HG03103 (cell line): ENCODE results near the gene LILRB4.
"Not testable (repeated sequence)": the region's sequence is repeated elsewhere in the genome, so short reads cannot be mapped to it uniquely, and the experiment has no call there.

ENCODE experiments used
- ATAC-seq: cut with Tn5 transposase; IDR thresholded peaks from one replicate; pipeline ENCODE4 v1.9.1; 2021; ENCODE audit warnings: low read depth; ENCODE audit not compliant: unreplicated experiment

Gene LILRB4

DNA sequence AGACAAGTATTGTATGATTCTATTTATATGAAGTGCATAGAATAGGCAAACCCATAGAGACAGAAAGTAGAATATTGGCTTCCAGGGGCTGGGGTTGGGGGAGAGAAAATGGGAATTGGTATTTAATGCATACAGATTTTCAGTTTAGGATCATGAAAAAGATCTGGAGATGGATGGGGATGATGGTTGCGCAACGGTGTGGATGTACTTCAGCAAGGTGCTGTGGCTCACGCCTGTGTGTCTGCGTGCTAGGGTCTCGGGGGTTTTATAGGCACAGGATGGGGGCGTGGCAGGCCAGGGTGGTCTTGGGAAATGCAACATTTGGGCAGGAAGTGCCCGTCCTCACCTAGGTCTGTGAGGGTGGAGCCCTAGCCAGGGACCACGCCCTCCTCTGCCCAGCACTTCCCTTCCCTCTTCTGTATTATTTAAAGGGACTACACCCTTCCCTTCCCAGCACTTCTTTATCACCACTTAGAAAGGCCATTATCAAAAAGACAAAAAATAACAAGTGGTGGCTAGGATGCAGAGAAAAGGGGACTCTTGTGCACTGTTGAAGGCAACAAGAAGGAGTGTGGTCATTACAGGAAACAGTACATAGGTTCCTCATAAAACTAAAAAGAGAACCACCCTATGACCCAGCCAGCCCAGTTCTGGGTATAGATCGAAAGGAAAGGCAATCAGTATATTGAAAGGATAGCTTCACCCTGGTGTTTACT lies 29.0 kb downstream of the LILRB4 start:
- no peak for ATAC-seq

DNA sequence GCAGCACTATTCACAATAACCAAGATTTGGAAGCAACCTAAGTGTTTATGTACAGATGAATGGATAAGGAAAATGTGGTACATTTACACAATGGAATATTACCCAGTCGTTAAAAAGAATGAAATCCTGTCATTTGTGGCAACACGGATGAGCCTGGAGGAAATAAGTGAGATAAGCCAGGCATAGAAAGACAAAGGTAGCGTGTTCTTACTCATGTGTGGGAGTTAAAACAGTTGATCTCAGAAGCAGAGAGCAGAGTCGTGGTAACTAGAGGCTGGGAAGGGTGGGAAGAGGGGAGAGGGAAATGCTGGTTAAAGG lies 29.5 kb downstream of the LILRB4 start:
- ATAC-seq: no peak

- ATAC-seq: no peak
Observed at GRCh38 chr19:54694648-54695047, 31.9 kb downstream of the LILRB4 start.

GRCh38 chr19:54696117-54696548 lies 33.3 kb downstream of the LILRB4 start:
- ATAC-seq: no peak

- ATAC-seq: no peak
Observed at GRCh38 chr19:54696766-54697165, 34.0 kb downstream of the LILRB4 start.

DNA sequence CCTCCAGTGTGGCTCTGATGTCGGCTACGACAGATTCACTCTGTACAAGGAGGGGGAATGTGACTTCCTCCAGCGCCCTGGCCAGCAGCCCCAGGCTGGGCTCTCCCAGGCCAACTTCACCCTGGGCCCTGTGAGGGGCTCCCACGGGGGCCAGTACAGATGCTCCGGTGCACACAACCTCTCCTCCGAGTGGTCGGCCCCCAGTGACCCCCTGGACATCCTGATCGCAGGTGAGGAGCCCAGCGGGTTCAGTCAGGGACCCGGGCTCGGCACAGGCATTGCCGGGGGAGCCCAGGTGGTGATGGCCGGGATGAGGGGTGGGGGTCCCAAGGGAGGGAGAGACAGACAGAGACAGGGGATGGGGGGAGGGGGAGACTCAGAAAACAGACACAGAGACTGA lies 34.9 kb downstream of the LILRB4 start:
- ATAC-seq: not testable (repeated sequence)

GRCh38 chr19:54704928-54705327 lies 42.1 kb downstream of the LILRB4 start:
- ATAC-seq: no peak

DNA sequence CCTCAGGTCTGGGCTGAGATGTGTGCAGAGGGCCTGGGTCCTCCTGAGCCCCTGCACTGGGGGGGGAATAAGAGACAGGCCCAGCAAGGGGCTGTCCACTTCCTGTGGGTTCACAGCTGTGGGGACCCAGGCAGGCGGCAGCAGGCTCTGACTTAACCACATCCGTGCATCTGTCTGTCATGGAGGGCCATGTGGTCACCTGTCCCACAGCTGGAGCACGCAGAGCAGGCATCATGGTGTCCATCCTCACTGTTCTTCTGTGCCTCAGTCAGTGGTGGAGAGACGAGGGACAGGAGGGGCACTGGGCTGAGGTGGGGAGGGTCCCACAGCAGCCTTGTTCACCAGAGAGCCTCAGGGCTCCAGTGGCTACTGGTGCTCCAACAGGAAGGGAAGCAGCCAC lies 45.2 kb downstream of the LILRB4 start:
- ATAC-seq: no peak

DNA sequence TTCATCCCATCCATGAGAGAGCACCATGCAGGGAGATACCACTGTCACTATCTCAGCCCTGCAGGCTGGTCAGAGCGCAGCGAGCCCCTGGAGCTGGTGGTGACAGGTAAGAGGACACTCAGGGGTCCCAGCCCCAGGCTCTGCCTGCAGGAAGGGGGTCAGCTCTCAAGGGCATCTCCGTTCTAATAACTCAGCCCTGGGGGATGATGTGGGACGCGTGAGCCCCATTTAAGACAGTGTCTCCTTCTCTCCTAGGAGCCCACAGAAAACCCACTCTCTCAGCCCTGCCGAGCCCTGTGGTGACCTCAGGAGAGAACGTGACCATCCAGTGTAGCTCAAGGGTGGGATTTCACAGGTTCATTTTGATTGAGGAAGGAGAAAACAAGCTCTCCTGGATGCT lies 46.0 kb downstream of the LILRB4 start:
- ATAC-seq: no peak

- no peak for ATAC-seq
Observed at GRCh38 chr19:54709212-54709948, 46.6 kb downstream of the LILRB4 start.

GRCh38 chr19:54709956-54710355 lies 47.2 kb downstream of the LILRB4 start:
- ATAC-seq: not testable (repeated sequence)
